Gastroesophageal sphincter (tissue), 3 donors: ENCODE results near the gene SLC1A2.

Experiments
- CTCF ChIP-seq, 4 experiments: fragments of 200-600 bp in 2 of 4; fragments of 450-650 bp in 2 of 4; sonication (generic) in 1 of 4; IDR thresholded peaks; one replicate each; pipeline ENCODE4 v1.5.1; 2017 to 2019; ENCODE audit warnings: antibody characterized with exemption in 4 of 4, mild to moderate bottlenecking in 2 of 4, moderate library complexity in 2 of 4
- EP300 ChIP-seq: sonication (generic); formaldehyde crosslinking; IDR thresholded peaks from one replicate; pipeline ENCODE4 v1.6.1; 2017; ENCODE audit warnings: antibody characterized with exemption, mild to moderate bottlenecking
- POLR2A ChIP-seq, 2 donors: fragments of 450-650 bp; IDR thresholded peaks; one replicate each; pipeline ENCODE4 v1.6.1; 2017; ENCODE audit warnings: antibody characterized with exemption in 2 of 2, mild to moderate bottlenecking in 2 of 2, moderate library complexity in 1 of 2
- POLR2AphosphoS5 ChIP-seq: sonication (generic); formaldehyde crosslinking; IDR thresholded peaks from one replicate; pipeline ENCODE4 v1.6.1; 2017; ENCODE audit warnings: antibody characterized with exemption

GRCh38 chr11:35326266-35326879 is 93.0 kb downstream of the SLC1A2 start:
- TF ChIP-seq CTCF (IDR thresholded peaks at IDR 0.05) (no peak), EP300 (no peak), POLR2AphosphoS5 (no peak), POLR2A (IDR thresholded peaks at IDR 0.05) (no peak)
